HEK293 (cell line): ENCODE data around the gene FAM177B.

Experiments used
- MYNN ChIP-seq: fragments of 450-650 bp; formaldehyde crosslinking; IDR thresholded peaks from 2 replicates; pipeline ENCODE4 v1.5.1; 2016; ENCODE audit warnings: missing biosample characterization, missing genetic modification characterization, borderline replicate concordance
- ZNF112 ChIP-seq: fragments of 450-650 bp; formaldehyde crosslinking; IDR thresholded peaks from 2 replicates; pipeline ENCODE4 v1.5.0; 2017; ENCODE audit warnings: missing biosample characterization, missing genetic modification characterization
- ZNF837 ChIP-seq: fragments of 450-650 bp; formaldehyde crosslinking; IDR thresholded peaks from 2 replicates; pipeline ENCODE4 v1.5.1; 2016; ENCODE audit warnings: missing biosample characterization, missing genetic modification characterization
- TF ChIP-seq, protein P1 (sequence below): fragments of 450-650 bp; formaldehyde crosslinking; IDR thresholded peaks from 2 replicates; pipeline ENCODE4 v1.5.1; 2016; ENCODE audit warnings: missing biosample characterization, missing genetic modification characterization, borderline replicate concordance
- TF ChIP-seq, protein P2 (sequence below): fragments of 450-650 bp; formaldehyde crosslinking; IDR thresholded peaks from 2 replicates; pipeline ENCODE4 v1.5.1; 2016; ENCODE audit warnings: missing biosample characterization, missing genetic modification characterization

DNA sequence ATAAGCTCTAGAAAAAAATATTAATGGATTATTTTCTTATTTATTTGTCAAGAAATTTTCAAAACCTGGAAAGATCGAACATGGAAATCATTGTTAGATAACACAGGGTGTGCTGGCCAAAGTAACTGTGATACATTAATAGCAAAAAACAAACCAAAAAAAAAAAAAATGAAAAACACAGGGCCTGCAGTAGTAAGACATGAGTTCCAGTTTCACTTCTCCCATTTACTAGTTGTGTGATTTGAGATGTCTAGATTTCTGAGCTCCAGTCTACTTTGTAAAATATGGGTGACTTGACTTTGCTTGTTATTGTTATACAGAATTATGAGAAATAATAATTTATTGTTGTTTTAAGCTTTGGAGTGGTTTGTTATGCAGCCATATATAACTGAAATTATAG is 13.6 kb downstream of the FAM177B start:
- TF ChIP-seq ZNF837 (tag by site-specific recombination) (no peak), MYNN (tag by site-specific recombination) (no peak), ZNF112 (tag by site-specific recombination) (no peak)
- TF ChIP-seq, protein P1, sequence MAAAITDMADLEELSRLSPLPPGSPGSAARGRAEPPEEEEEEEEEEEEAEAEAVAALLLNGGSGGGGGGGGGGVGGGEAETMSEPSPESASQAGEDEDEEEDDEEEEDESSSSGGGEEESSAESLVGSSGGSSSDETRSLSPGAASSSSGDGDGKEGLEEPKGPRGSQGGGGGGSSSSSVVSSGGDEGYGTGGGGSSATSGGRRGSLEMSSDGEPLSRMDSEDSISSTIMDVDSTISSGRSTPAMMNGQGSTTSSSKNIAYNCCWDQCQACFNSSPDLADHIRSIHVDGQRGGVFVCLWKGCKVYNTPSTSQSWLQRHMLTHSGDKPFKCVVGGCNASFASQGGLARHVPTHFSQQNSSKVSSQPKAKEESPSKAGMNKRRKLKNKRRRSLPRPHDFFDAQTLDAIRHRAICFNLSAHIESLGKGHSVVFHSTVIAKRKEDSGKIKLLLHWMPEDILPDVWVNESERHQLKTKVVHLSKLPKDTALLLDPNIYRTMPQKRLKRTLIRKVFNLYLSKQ: no peak
- TF ChIP-seq, protein P2, sequence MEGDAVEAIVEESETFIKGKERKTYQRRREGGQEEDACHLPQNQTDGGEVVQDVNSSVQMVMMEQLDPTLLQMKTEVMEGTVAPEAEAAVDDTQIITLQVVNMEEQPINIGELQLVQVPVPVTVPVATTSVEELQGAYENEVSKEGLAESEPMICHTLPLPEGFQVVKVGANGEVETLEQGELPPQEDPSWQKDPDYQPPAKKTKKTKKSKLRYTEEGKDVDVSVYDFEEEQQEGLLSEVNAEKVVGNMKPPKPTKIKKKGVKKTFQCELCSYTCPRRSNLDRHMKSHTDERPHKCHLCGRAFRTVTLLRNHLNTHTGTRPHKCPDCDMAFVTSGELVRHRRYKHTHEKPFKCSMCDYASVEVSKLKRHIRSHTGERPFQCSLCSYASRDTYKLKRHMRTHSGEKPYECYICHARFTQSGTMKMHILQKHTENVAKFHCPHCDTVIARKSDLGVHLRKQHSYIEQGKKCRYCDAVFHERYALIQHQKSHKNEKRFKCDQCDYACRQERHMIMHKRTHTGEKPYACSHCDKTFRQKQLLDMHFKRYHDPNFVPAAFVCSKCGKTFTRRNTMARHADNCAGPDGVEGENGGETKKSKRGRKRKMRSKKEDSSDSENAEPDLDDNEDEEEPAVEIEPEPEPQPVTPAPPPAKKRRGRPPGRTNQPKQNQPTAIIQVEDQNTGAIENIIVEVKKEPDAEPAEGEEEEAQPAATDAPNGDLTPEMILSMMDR (tag by site-specific recombination): no peak
